HepG2 (cell line): ENCODE measurements around the gene BOD1. TPM values are rescaled to one million over a fixed set of nuclear protein-coding genes. Genes with fewer than 3 reads are reported as not detected.

ENCODE experiments used
- ATAC-seq: fragments of 200-7000 bp; cut with Tn5 transposase; 3 replicates; pipeline ENCODE4 v1.9.1; 2020; ENCODE audit warnings: mild to moderate bottlenecking, moderate library complexity
- BruUV-seq: library from RNA; stranded (reverse); fragments of 400-500 nt; replicated peaks from 2 replicates; lab custom pipeline; 2021; lab: Mats Ljungman, UMichigan
- CTCF ChIA-PET: fragments of 300-600 bp; formaldehyde crosslinking; extraction: SDS; loops from one replicate; lab custom pipeline; 2021; ENCODE audit warnings: low total read pairs, inconsistent platforms, low intra/inter-chr PET ratio; lab: Yijun Ruan, JAX
- POLR2A ChIA-PET: fragments of 350-600 bp; sonication (Branson Sonifier 250); formaldehyde crosslinking; loops from one replicate; lab custom pipeline; 2020; ENCODE audit warnings: antibody characterized with exemption, inconsistent platforms; lab: Yijun Ruan, JAX
- DNase-seq: peaks from one replicate; pipeline ENCODE4 v3.0.0-alpha.2; 2015; ENCODE audit warnings: low spot score
- FAIRE-seq: peaks from 3 replicates; lab custom pipeline; 2011; peaks lifted over from hg19 to GRCh38; lab: Jason Lieb, UNC
- H2AFZ ChIP-seq: one replicate; pipeline ENCODE4 v1.6.1; 2011; ENCODE audit warnings: low read length, inconsistent platforms
- H3K27ac ChIP-seq: fragments of 300-600 bp; 3 replicates; pipeline ENCODE4 v1.8.0; 2011; ENCODE audit warnings: mixed run types, mild to moderate bottlenecking, mixed read lengths, low read length, inconsistent platforms; ENCODE audit not compliant: insufficient read depth; ENCODE audit errors: extremely low read length
- H3K27me3 ChIP-seq, 2 experiments: fragments of 200-600 bp in 1 of 2; 2 replicates in 1 of 2; 3 replicates in 1 of 2; pipeline versions ENCODE4 v1.6.0 to v1.8.0; 2011; ENCODE audit warnings: low read length in 2 of 2, mild to moderate bottlenecking in 2 of 2, moderate library complexity in 2 of 2, inconsistent platforms in 1 of 2; ENCODE audit not compliant: insufficient read depth in 2 of 2, control insufficient read depth in 1 of 2
- H3K36me3 ChIP-seq, 2 experiments: fragments of 200-600 bp in 1 of 2; replicated peaks in 1 of 2; 2 replicates in 1 of 2; 3 replicates in 1 of 2; pipeline versions ENCODE4 v1.5.1 to v1.8.0; 2011; ENCODE audit warnings: low read length in 2 of 2, inconsistent platforms in 1 of 2; ENCODE audit not compliant: insufficient read depth in 2 of 2, control insufficient read depth in 1 of 2
- H3K4me1 ChIP-seq: 2 replicates; pipeline ENCODE4 v1.5.1; 2012; ENCODE audit warnings: low read length, inconsistent platforms; ENCODE audit not compliant: insufficient read depth
- H3K4me2 ChIP-seq: 2 replicates; pipeline ENCODE4 v1.6.0; 2011; ENCODE audit warnings: low read depth, low read length, inconsistent platforms
- H3K4me3 ChIP-seq, 3 experiments: fragments of 200-600 bp in 1 of 3; sonication (generic), shearing (Covaris generic) in 1 of 3; replicated peaks in 1 of 3; 2 replicates each; pipeline ENCODE4 v1.5.1; 2011 to 2016; ENCODE audit warnings: low read length in 3 of 3, inconsistent platforms in 2 of 3, low read depth in 2 of 3, mild to moderate bottlenecking in 2 of 3, control low read depth in 1 of 3, mixed read lengths in 1 of 3; ENCODE audit not compliant: insufficient read depth in 1 of 3
- H3K79me2 ChIP-seq: one replicate; pipeline ENCODE4 v1.6.1; 2011; ENCODE audit warnings: low read length, inconsistent platforms; ENCODE audit not compliant: insufficient read depth
- H3K9ac ChIP-seq: 2 replicates; pipeline ENCODE4 v1.6.0; 2011; ENCODE audit warnings: mild to moderate bottlenecking, low read depth, low read length, inconsistent platforms; ENCODE audit not compliant: insufficient read depth
- H3K9me3 ChIP-seq: 2 replicates; pipeline ENCODE4 v1.5.1; 2012; ENCODE audit warnings: mild to moderate bottlenecking, low read length
- H4K20me1 ChIP-seq: 2 replicates; pipeline ENCODE4 v1.6.0; 2011; ENCODE audit warnings: inconsistent platforms, mild to moderate bottlenecking, low read length, moderate library complexity; ENCODE audit not compliant: insufficient read depth
- AFF4 ChIP-seq: sonication (generic); formaldehyde crosslinking; IDR thresholded peaks from 2 replicates; pipeline ENCODE4 v1.4.0; 2020; ENCODE audit warnings: missing genetic modification reagents
- CHD2 ChIP-seq: IDR thresholded peaks from 2 replicates; pipeline ENCODE4 v1.6.1; 2011; ENCODE audit warnings: low read depth, low read length, improper control_type of control experiment
- GTF2F1 ChIP-seq: fragments of 150-350 bp; IDR thresholded peaks from 2 replicates; pipeline ENCODE4 v1.6.1; 2014; ENCODE audit warnings: low read length
- HES4 ChIP-seq: sonication (generic); formaldehyde crosslinking; IDR thresholded peaks from 2 replicates; pipeline ENCODE4 v1.9.0; 2021; ENCODE audit warnings: mild to moderate bottlenecking, missing genetic modification reagents, borderline replicate concordance
- HOXA7 ChIP-seq: sonication (generic); formaldehyde crosslinking; IDR thresholded peaks from 2 replicates; pipeline ENCODE4 v1.8.1; 2022; ENCODE audit warnings: mild to moderate bottlenecking, missing genetic modification reagents, moderate library complexity
- NFKB2 ChIP-seq: sonication (generic); formaldehyde crosslinking; IDR thresholded peaks from 2 replicates; pipeline ENCODE4 v1.4.0; 2020; ENCODE audit warnings: missing genetic modification reagents, borderline replicate concordance
- PLRG1 ChIP-seq: fragments of 450-650 bp; conservative IDR thresholded peaks from 2 replicates; pipeline ENCODE4 v1.6.1; 2016
- POLR2AphosphoS2 ChIP-seq: IDR thresholded peaks from 2 replicates; pipeline ENCODE4 v1.6.1; 2011; ENCODE audit warnings: low read depth, low read length, improper control_type of control experiment
- RCOR2 ChIP-seq: IDR thresholded peaks from 2 replicates; pipeline ENCODE4 v1.6.1; 2016; ENCODE audit warnings: missing biosample characterization, missing genetic modification reagents
- U2AF1 ChIP-seq: fragments of 200-400 bp; formaldehyde crosslinking; optimal IDR thresholded peaks from 2 replicates; pipeline ENCODE3; 2017; ENCODE audit warnings: mild to moderate bottlenecking, low read depth, low read length
- XBP1 ChIP-seq: sonication (generic); formaldehyde crosslinking; IDR thresholded peaks from 2 replicates; pipeline ENCODE4 v1.5.0; 2020; ENCODE audit warnings: missing genetic modification reagents
- ZBED4 ChIP-seq: sonication (generic); formaldehyde crosslinking; IDR thresholded peaks from 2 replicates; pipeline ENCODE4 v1.4.0; 2020; ENCODE audit warnings: missing genetic modification reagents, borderline replicate concordance
- ZNF160 ChIP-seq: sonication (generic); formaldehyde crosslinking; IDR thresholded peaks from 2 replicates; pipeline ENCODE4 v1.8.0; 2022; ENCODE audit warnings: mild to moderate bottlenecking, inconsistent platforms, missing genetic modification reagents
- ZNF224 ChIP-seq: sonication (generic); formaldehyde crosslinking; IDR thresholded peaks from 2 replicates; pipeline ENCODE4 v1.5.0; 2020; ENCODE audit warnings: mild to moderate bottlenecking, missing genetic modification reagents
- ZNF33B ChIP-seq: sonication (generic); formaldehyde crosslinking; IDR thresholded peaks from 2 replicates; pipeline ENCODE4 v1.5.1; 2020; ENCODE audit warnings: mild to moderate bottlenecking, missing genetic modification reagents
- ZNF350 ChIP-seq: sonication (generic); formaldehyde crosslinking; IDR thresholded peaks from 2 replicates; pipeline ENCODE4 v1.4.0; 2020; ENCODE audit warnings: mild to moderate bottlenecking, low read depth, missing genetic modification reagents, borderline replicate concordance
- ZNF441 ChIP-seq: sonication (generic); formaldehyde crosslinking; IDR thresholded peaks from 2 replicates; pipeline ENCODE4 v1.7.0; 2021; ENCODE audit warnings: missing genetic modification reagents, borderline replicate concordance
- ZNF644 ChIP-seq: IDR thresholded peaks from 2 replicates; pipeline ENCODE4 v1.6.1; 2016; ENCODE audit warnings: low read depth
- ZNF7 ChIP-seq: IDR thresholded peaks from 2 replicates; pipeline ENCODE4 v1.6.1; 2016; ENCODE audit warnings: missing biosample characterization, missing genetic modification reagents
- WGBS: methylation state at CpG from one replicate; pipeline ENCODE4 v1.1.6; 2017; ENCODE audit warnings: low lambda C conversion rate; 5-methylcytosine and 5-hydroxymethylcytosine counted together
- in situ Hi-C: cut with HindIII; loops from 2 replicates; pipeline ENCODE4 v1.10.0; 2017; ENCODE audit warnings: low pct_unique_long_range_greater_than_20kb; ENCODE audit not compliant: extremely low pct_ligation_motif_present
- intact Hi-C: fragments of 100-400 bp; cut with micrococcal nuclease; formaldehyde crosslinking; loops from one replicate; pipeline ENCODE4 v1.10.0; 2022; ENCODE audit not compliant: unreplicated experiment
- polyA plus RNA-seq, 8 experiments: library from polyadenylated mRNA; depleted of rRNA in 3 of 8; stranded (reverse) in 7 of 8; unstranded in 1 of 8; fragments of >200 nt; fragmentation: Illumina TruSeq in 4 of 8; extraction: Trizol in 4 of 8; gene quantifications; 2 replicates each; pipeline versions ENCODE4 v1.2.1 to v1.2.3, GENCODE V29; 2011 to 2016; ENCODE audit warnings: low read depth in 4 of 8, missing spikeins in 1 of 8, mixed read lengths in 1 of 8; ENCODE audit not compliant: insufficient read depth in 1 of 8
- total RNA-seq, 5 experiments: library from RNA; depleted of rRNA; stranded (reverse); fragments of >200 nt; fragmentation: Illumina TruSeq; extraction: Trizol; gene quantifications; 2 replicates each; pipeline ENCODE4 v1.2.3, GENCODE V29; 2016; ENCODE audit warnings: low read depth in 1 of 5

The BOD1 gene
- total and polyA plus RNA-seq, 2 of the 13 experiments (the other 11 are each of a cell fraction or from before 2014, with no cell fraction given) = 81.5 to 103 TPM

GRCh38 chr5:173563246-173563645 is 53.2 kb downstream of the BOD1 start:
- in situ Hi-C loops (loop anchor here (25.0 kb wide), 1 partner anchor 576 kb away; the partner anchor contains the start of gene ATP6V0E1), intact Hi-C loops (no loop called here)
- ChIA-PET POLR2A (no interaction called here), CTCF (no interaction called here)
- Histone ChIP-seq H2AFZ (no peak overlapping the region), H3K4me1 (no peaks in the 10 kb centered on the region), H3K79me2 (no peaks in the 10 kb centered on the region), H3K27ac (no peak overlapping the region), H3K4me3 (no peak overlapping the region), H3K4me2 (no peak overlapping the region), H3K9me3 (peaks cover 9% of the 10 kb centered on the region; the same call in 1 of the 2 replicates), H3K27me3 (peaks cover 0 to 31% of the 10 kb centered on the region in 2 experiments; a peak in 2 of 5 replicates), H3K36me3 (no peaks in the 10 kb centered on the region), H4K20me1 (no peaks in the 10 kb centered on the region), H3K9ac (no peak overlapping the region)
- DNase-seq (no peak), FAIRE-seq (no peak), ATAC-seq (no peak)
- no peak for TF ChIP-seq CHD2
- TF ChIP-seq ZBED4 (CRISPR knock-in tag) = no peak
- TF ChIP-seq HES4 (CRISPR knock-in tag) = no peak
- no peak for TF ChIP-seq ZNF7
- TF ChIP-seq GTF2F1 = no peak
- no peak for TF ChIP-seq POLR2AphosphoS2
- no peak for TF ChIP-seq ZNF160
- TF ChIP-seq RCOR2 (CRISPR knock-in tag) = no peak
- no peak for TF ChIP-seq ZNF33B (CRISPR knock-in tag)
- TF ChIP-seq AFF4 (CRISPR knock-in tag) = no peak
- no peak for TF ChIP-seq XBP1 (CRISPR knock-in tag)
- TF ChIP-seq PLRG1 = no peak
- no peak for TF ChIP-seq NFKB2 (CRISPR knock-in tag)
- no peak for TF ChIP-seq HOXA7 (CRISPR knock-in tag)
- no peak for TF ChIP-seq ZNF224 (CRISPR knock-in tag)
- TF ChIP-seq ZNF350 = no peak
- TF ChIP-seq ZNF644 (CRISPR knock-in tag) = no peak
- no peak for TF ChIP-seq ZNF441 (CRISPR knock-in tag)
- TF ChIP-seq U2AF1 = no peak
- BruUV-seq = no TSS peak
- WGBS = 2% methylated on average over 4 of the region's 6 CpGs
